ENCODE measurements around the gene PTPRG.
A peak's percentile ranks its signal among the peaks of the same experiment; 100 is the strongest.

Gene PTPRG

GRCh38 chr3:61929617-61930016, 368.2 kb downstream of the PTPRG start:
- TF ChIP-seq ZFX (IDR thresholded peaks at IDR 0.05): no peak
- H3K27ac ChIP-seq: no peak overlapping the region

DNA sequence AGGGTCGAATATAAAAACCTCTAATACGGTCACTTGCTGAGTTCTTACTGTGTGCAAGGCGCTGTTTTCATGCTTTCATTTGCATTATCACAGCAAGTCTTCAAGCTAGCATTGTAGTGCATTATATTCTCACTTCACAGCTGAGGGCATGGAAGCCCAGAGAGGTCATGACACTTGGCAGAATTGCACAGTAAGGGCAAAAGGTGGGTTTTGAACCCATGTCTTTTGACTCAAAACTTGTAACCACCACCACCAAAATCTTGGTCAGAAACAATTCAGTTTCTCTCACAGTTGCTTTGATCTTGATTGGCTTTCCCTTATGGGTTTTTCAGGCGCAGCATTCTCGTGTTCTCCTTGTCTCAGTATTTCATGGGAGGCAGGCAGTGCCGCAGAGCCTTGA, 371.1 kb downstream of the PTPRG start:
- no peak overlapping the region for H3K27ac ChIP-seq

GRCh38 chr3:61933798-61934504, 372.6 kb downstream of the PTPRG start:
- TF ChIP-seq CTCF (conservative IDR thresholded peaks at IDR 0.05) (no peak), ZFX (IDR thresholded peaks at IDR 0.05) (no peak)
- H3K27ac ChIP-seq: no peak overlapping the region

More for the DNA sequence above, 371.1 kb downstream of the PTPRG start:
- TF ChIP-seq ZFX (IDR thresholded peaks at IDR 0.05) (no peak), CTCF (conservative IDR thresholded peaks at IDR 0.05) (no peak)

GRCh38 chr3:61934505-61934871, 373.1 kb downstream of the PTPRG start:
- TF ChIP-seq CTCF (conservative IDR thresholded peaks at IDR 0.05) (no peak), ZFX (IDR thresholded peaks at IDR 0.05) (no peak)

GRCh38 chr3:61935814-61936213, 374.4 kb downstream of the PTPRG start:
- no peak for TF ChIP-seq ZFX (IDR thresholded peaks at IDR 0.05)
- TF ChIP-seq CTCF (conservative IDR thresholded peaks at IDR 0.05): no peak
- no peak overlapping the region for H3K27ac ChIP-seq

More at GRCh38 chr3:61934505-61934871, 373.1 kb downstream of the PTPRG start:
- no peak overlapping the region for H3K27ac ChIP-seq

DNA sequence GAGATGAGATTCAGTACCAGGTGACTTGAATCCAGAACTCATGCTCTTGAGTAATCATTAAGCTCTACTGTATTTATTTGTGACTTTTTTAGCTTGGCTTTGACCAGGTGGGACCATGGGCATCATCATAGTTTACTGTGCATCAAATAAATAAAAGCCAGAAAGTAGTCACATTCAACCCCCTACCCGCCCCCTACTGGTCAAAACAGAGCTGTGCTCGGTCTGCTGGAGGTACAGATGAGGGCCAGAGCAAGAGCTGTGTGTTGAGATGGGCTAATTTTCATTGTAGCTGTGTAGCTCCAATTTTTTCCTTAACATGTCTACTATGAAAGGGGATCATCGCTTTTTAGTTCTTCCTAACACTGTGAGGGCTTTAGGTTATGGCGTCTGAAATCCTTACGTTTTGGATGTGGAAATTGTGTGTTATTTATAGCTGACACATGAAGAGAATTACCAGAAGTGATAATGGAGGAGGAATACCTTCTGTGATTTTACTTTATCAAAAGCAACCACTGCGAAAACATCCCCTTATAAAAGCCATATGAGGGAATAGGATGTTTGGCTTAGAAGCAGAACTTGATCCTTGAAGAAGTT, 375.1 kb downstream of the PTPRG start:
- no peak overlapping the region for H3K27ac ChIP-seq
- peak; percentile 78 for TF ChIP-seq CTCF (conservative IDR thresholded peaks at IDR 0.05)
- TF ChIP-seq ZFX (IDR thresholded peaks at IDR 0.05): no peak

DNA sequence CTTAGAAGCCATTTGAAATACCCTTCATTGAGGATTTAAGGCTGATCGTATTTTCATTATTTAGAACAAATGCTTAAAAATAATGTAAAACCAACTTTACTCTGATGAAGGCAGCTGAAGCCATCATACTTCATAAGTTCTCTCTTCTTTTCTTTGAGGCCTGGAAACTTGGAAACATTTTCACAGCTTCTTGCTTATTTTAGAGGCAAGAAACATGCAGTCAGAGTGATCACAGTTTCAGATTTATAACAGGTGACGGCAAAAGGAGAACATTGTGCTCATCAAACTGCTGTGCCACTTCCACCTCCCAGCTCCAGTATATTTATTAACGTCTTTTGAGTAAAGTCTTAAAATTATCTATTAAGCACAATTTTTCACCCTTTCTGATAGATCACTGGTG, 376.1 kb downstream of the PTPRG start:
- no peak for TF ChIP-seq CTCF (conservative IDR thresholded peaks at IDR 0.05)
- no peak for TF ChIP-seq ZFX (IDR thresholded peaks at IDR 0.05)
- H3K27ac ChIP-seq: no peak overlapping the region
